ENCODE measurements around the gene RBMXL2. TPM values are rescaled to one million over a fixed set of nuclear protein-coding genes. Genes with fewer than 3 reads are reported as not detected.

The RBMXL2 gene
- total RNA-seq (2014; rRNA removed; shearing (Covaris generic)): 0.05 TPM in 1 of 2 replicates, not detected in the other

- no peak for DNase-seq (ENCODE audit: low spot score)
Observed at GRCh38 chr11:7088921-7089320, at the start of gene RBMXL2. TSS of gene RBMXL2 (plus strand) at chr11:7088998. CDS start at chr11:7089121, 123 bp downstream.

- no peak for DNase-seq (ENCODE audit: low spot score)
Observed at GRCh38 chr11:7046474-7047175, 42.2 kb upstream of the RBMXL2 start.

- DNase-seq (ENCODE audit: low spot score): no peak
Observed at GRCh38 chr11:7050191-7050590, 38.6 kb upstream of the RBMXL2 start.

- no peak for DNase-seq (ENCODE audit: low spot score)
Observed at GRCh38 chr11:7056828-7057513, 31.8 kb upstream of the RBMXL2 start.

- no peak for DNase-seq (ENCODE audit: low spot score)
Observed at GRCh38 chr11:7057641-7058040, 31.2 kb upstream of the RBMXL2 start.

GRCh38 chr11:7060868-7061267 is 27.9 kb upstream of the RBMXL2 start:
- peak; percentile 26 for DNase-seq (ENCODE audit: low spot score)

- no peak for DNase-seq (ENCODE audit: low spot score)
Observed at GRCh38 chr11:7062534-7062933, 26.3 kb upstream of the RBMXL2 start.

- DNase-seq (ENCODE audit: low spot score): no peak
Observed at GRCh38 chr11:7072401-7073028, 16.3 kb upstream of the RBMXL2 start.

GRCh38 chr11:7077101-7077500 is 11.7 kb upstream of the RBMXL2 start:
- no peak for DNase-seq (ENCODE audit: low spot score)

- no peak for DNase-seq (ENCODE audit: low spot score)
Observed at GRCh38 chr11:7079545-7080135, 9.2 kb upstream of the RBMXL2 start.

GRCh38 chr11:7080900-7081299 is 7.9 kb upstream of the RBMXL2 start:
- DNase-seq (ENCODE audit: low spot score): no peak

- DNase-seq (ENCODE audit: low spot score): no peak
Observed at GRCh38 chr11:7081441-7081840, 7.4 kb upstream of the RBMXL2 start.

- no peak for DNase-seq (ENCODE audit: low spot score)
Observed at GRCh38 chr11:7089328-7090251, 792 bp downstream of the RBMXL2 start.

- peak; percentile 85 for DNase-seq (ENCODE audit: low spot score)
Observed at GRCh38 chr11:7098235-7098832, 9.5 kb downstream of the RBMXL2 start.

GRCh38 chr11:7115780-7116179 is 27.0 kb downstream of the RBMXL2 start:
- no peak for DNase-seq (ENCODE audit: low spot score)

- no peak for DNase-seq (ENCODE audit: low spot score)
Observed at GRCh38 chr11:7116370-7116769, 27.6 kb downstream of the RBMXL2 start.

GRCh38 chr11:7138051-7138450 is 49.3 kb downstream of the RBMXL2 start:
- no peak for DNase-seq (ENCODE audit: low spot score)

All from HT-29 (cell line).